ENCODE results near the gene TRAF7. TPM values are rescaled to one million over a fixed set of nuclear protein-coding genes. Genes with fewer than 3 reads are reported as not detected.
"Not testable (repeated sequence)": the region's sequence is repeated elsewhere in the genome, so short reads cannot be mapped to it uniquely, and the experiment has no call there.

TRAF7 gene
- total RNA-seq, 1 experiment from 2014 or later, result 118 TPM

GRCh38 chr16:2111009-2111353 lies 44.6 kb upstream of the TRAF7 start:
- H3K9me3 Mint-ChIP-seq (ENCODE audit: low read depth, unreplicated experiment); H3K4me3 Mint-ChIP-seq (ENCODE audit: low read depth, unreplicated experiment); DNase-seq; H3K27me3 Mint-ChIP-seq (ENCODE audit: unreplicated experiment); H3K4me1 Mint-ChIP-seq (ENCODE audit: low read depth, unreplicated experiment); CTCF ChIA-PET; intact Hi-C loops (cut with micrococcal nuclease; ENCODE audit: unreplicated experiment); H3K27ac Mint-ChIP-seq (ENCODE audit: unreplicated experiment); BruUV-seq (replicated peaks): not testable (repeated sequence)
- H3K36me3 Mint-ChIP-seq (ENCODE audit: insufficient read depth, unreplicated experiment), result peaks cover 10% of the 10 kb centered on the region

- H3K4me1 Mint-ChIP-seq (ENCODE audit: low read depth, unreplicated experiment); BruUV-seq (replicated peaks); intact Hi-C loops (cut with micrococcal nuclease; ENCODE audit: unreplicated experiment); H3K4me3 Mint-ChIP-seq (ENCODE audit: low read depth, unreplicated experiment); H3K9me3 Mint-ChIP-seq (ENCODE audit: low read depth, unreplicated experiment); H3K27ac Mint-ChIP-seq (ENCODE audit: unreplicated experiment); DNase-seq; H3K27me3 Mint-ChIP-seq (ENCODE audit: unreplicated experiment); CTCF ChIA-PET: not testable (repeated sequence)
- H3K36me3 Mint-ChIP-seq (ENCODE audit: insufficient read depth, unreplicated experiment), result peaks cover 10% of the 10 kb centered on the region
Observed at GRCh38 chr16:2111412-2112335, 43.9 kb upstream of the TRAF7 start.

GRCh38 chr16:2112539-2113106 lies 43.0 kb upstream of the TRAF7 start:
- BruUV-seq (replicated peaks); H3K27me3 Mint-ChIP-seq (ENCODE audit: unreplicated experiment); H3K36me3 Mint-ChIP-seq (ENCODE audit: insufficient read depth, unreplicated experiment); H3K9me3 Mint-ChIP-seq (ENCODE audit: low read depth, unreplicated experiment); H3K4me1 Mint-ChIP-seq (ENCODE audit: low read depth, unreplicated experiment); DNase-seq; H3K27ac Mint-ChIP-seq (ENCODE audit: unreplicated experiment); H3K4me3 Mint-ChIP-seq (ENCODE audit: low read depth, unreplicated experiment); intact Hi-C loops (cut with micrococcal nuclease; ENCODE audit: unreplicated experiment); CTCF ChIA-PET: not testable (repeated sequence)

- H3K27me3 Mint-ChIP-seq (ENCODE audit: unreplicated experiment); H3K27ac Mint-ChIP-seq (ENCODE audit: unreplicated experiment); intact Hi-C loops (cut with micrococcal nuclease; ENCODE audit: unreplicated experiment); H3K9me3 Mint-ChIP-seq (ENCODE audit: low read depth, unreplicated experiment); H3K4me3 Mint-ChIP-seq (ENCODE audit: low read depth, unreplicated experiment); H3K4me1 Mint-ChIP-seq (ENCODE audit: low read depth, unreplicated experiment); CTCF ChIA-PET; BruUV-seq (replicated peaks); DNase-seq; H3K36me3 Mint-ChIP-seq (ENCODE audit: insufficient read depth, unreplicated experiment): not testable (repeated sequence)
Observed at GRCh38 chr16:2114225-2114624, 41.4 kb upstream of the TRAF7 start.

GRCh38 chr16:2114885-2115590 lies 40.5 kb upstream of the TRAF7 start:
- H3K27ac Mint-ChIP-seq (ENCODE audit: unreplicated experiment); H3K4me3 Mint-ChIP-seq (ENCODE audit: low read depth, unreplicated experiment); DNase-seq; intact Hi-C loops (cut with micrococcal nuclease; ENCODE audit: unreplicated experiment); H3K4me1 Mint-ChIP-seq (ENCODE audit: low read depth, unreplicated experiment); H3K36me3 Mint-ChIP-seq (ENCODE audit: insufficient read depth, unreplicated experiment); H3K9me3 Mint-ChIP-seq (ENCODE audit: low read depth, unreplicated experiment); BruUV-seq (replicated peaks); H3K27me3 Mint-ChIP-seq (ENCODE audit: unreplicated experiment): not testable (repeated sequence)
- CTCF ChIA-PET, result interaction anchor here (0.6 kb wide), 1 partner anchor 27 kb away, joined by 3 read pairs; no protein-coding TSS in a partner anchor

- no peak for TF ChIP-seq CTCF (IDR thresholded peaks at IDR 0.05; ENCODE audit: unreplicated experiment)
- Mint-ChIP-seq H3K4me1 (ENCODE audit: low read depth, unreplicated experiment) (no peaks in the 10 kb centered on the region), H3K9me3 (ENCODE audit: low read depth, unreplicated experiment) (no peaks in the 10 kb centered on the region), H3K4me3 (ENCODE audit: low read depth, unreplicated experiment) (no peak overlapping the region), H3K27me3 (ENCODE audit: unreplicated experiment) (no peaks in the 10 kb centered on the region), H3K27ac (ENCODE audit: unreplicated experiment) (no peak overlapping the region), H3K36me3 (ENCODE audit: insufficient read depth, unreplicated experiment) (peaks cover 5% of the 10 kb centered on the region)
- DNase-seq, result no peak
- CTCF ChIA-PET, result interaction anchor here (0.6 kb wide), 1 partner anchor 26 kb away, joined by 3 read pairs; no protein-coding TSS in a partner anchor
- intact Hi-C loops (cut with micrococcal nuclease; ENCODE audit: unreplicated experiment), result no loop called here
- BruUV-seq (replicated peaks), result no TSS peak
Observed at GRCh38 chr16:2115591-2115973, 40.0 kb upstream of the TRAF7 start.

GRCh38 chr16:2116428-2116827 lies 39.2 kb upstream of the TRAF7 start:
- H3K27ac Mint-ChIP-seq (ENCODE audit: unreplicated experiment); DNase-seq; CTCF ChIA-PET; H3K27me3 Mint-ChIP-seq (ENCODE audit: unreplicated experiment); H3K4me1 Mint-ChIP-seq (ENCODE audit: low read depth, unreplicated experiment); H3K36me3 Mint-ChIP-seq (ENCODE audit: insufficient read depth, unreplicated experiment); BruUV-seq (replicated peaks); intact Hi-C loops (cut with micrococcal nuclease; ENCODE audit: unreplicated experiment); H3K4me3 Mint-ChIP-seq (ENCODE audit: low read depth, unreplicated experiment); H3K9me3 Mint-ChIP-seq (ENCODE audit: low read depth, unreplicated experiment): not testable (repeated sequence)

- H3K36me3 Mint-ChIP-seq (ENCODE audit: insufficient read depth, unreplicated experiment); H3K27ac Mint-ChIP-seq (ENCODE audit: unreplicated experiment); H3K4me1 Mint-ChIP-seq (ENCODE audit: low read depth, unreplicated experiment); intact Hi-C loops (cut with micrococcal nuclease; ENCODE audit: unreplicated experiment); H3K4me3 Mint-ChIP-seq (ENCODE audit: low read depth, unreplicated experiment); BruUV-seq (replicated peaks); DNase-seq; H3K9me3 Mint-ChIP-seq (ENCODE audit: low read depth, unreplicated experiment); H3K27me3 Mint-ChIP-seq (ENCODE audit: unreplicated experiment); CTCF ChIA-PET: not testable (repeated sequence)
Observed at GRCh38 chr16:2117341-2117740, 38.2 kb upstream of the TRAF7 start.

Data from Calu3 (cell line).